Fibroblast of lung (primary cell): ENCODE results near the gene JAKMIP1. TPM values are rescaled to one million over a fixed set of nuclear protein-coding genes. Genes with fewer than 3 reads are reported as not detected.

Experiments used
- DNase-seq, 2 donors: peaks; one replicate each; pipeline versions ENCODE4 v3.0.0 to v3.0.0-alpha.2; 2010; ENCODE audit warnings: low read depth in 2 of 2
- H2AFZ ChIP-seq: 2 replicates; pipeline ENCODE4 v1.5.1; 2012; ENCODE audit warnings: low read length, control low read depth, inconsistent platforms
- H3K27ac ChIP-seq: 2 replicates; pipeline ENCODE4 v1.5.1; 2011; ENCODE audit warnings: low read length, control low read depth; ENCODE audit not compliant: insufficient read depth
- H3K27me3 ChIP-seq: 2 replicates; pipeline ENCODE4 v1.5.1; 2011; ENCODE audit warnings: mild to moderate bottlenecking, low read length; ENCODE audit not compliant: control insufficient read depth, insufficient read depth
- H3K36me3 ChIP-seq: 2 replicates; pipeline ENCODE4 v1.5.1; 2011; ENCODE audit warnings: low read length; ENCODE audit not compliant: control insufficient read depth, insufficient read depth
- H3K4me1 ChIP-seq: 2 replicates; pipeline ENCODE4 v1.5.1; 2011; ENCODE audit warnings: low read length; ENCODE audit not compliant: control insufficient read depth, insufficient read depth; ENCODE audit errors: extremely low read depth
- H3K4me2 ChIP-seq: 2 replicates; pipeline ENCODE4 v1.5.1; 2011; ENCODE audit warnings: low read length, control low read depth; ENCODE audit not compliant: insufficient read depth; ENCODE audit errors: extremely low read depth
- H3K4me3 ChIP-seq, 4 experiments: fragments of 200-600 bp in 1 of 4; sonication (generic) in 1 of 4; replicated peaks in 1 of 4; 2 replicates each; pipeline ENCODE4 v1.5.1; 2011 to 2016; ENCODE audit warnings: low read length in 4 of 4, low read depth in 3 of 4, mild to moderate bottlenecking in 3 of 4, control low read depth in 2 of 4, inconsistent platforms in 1 of 4, mixed read lengths in 1 of 4; ENCODE audit not compliant: insufficient read depth in 1 of 4; ENCODE audit errors: control extremely low read depth in 1 of 4
- H3K79me2 ChIP-seq: 2 replicates; pipeline ENCODE4 v1.5.1; 2012; ENCODE audit warnings: mild to moderate bottlenecking, low read length, inconsistent platforms; ENCODE audit not compliant: control insufficient read depth, insufficient read depth
- H3K9ac ChIP-seq: 2 replicates; pipeline ENCODE4 v1.5.1; 2011; ENCODE audit warnings: mild to moderate bottlenecking, low read length, control low read depth; ENCODE audit not compliant: insufficient read depth
- H3K9me3 ChIP-seq: 2 replicates; pipeline ENCODE4 v1.5.1; 2012; ENCODE audit warnings: low read depth, low read length; ENCODE audit not compliant: control insufficient read depth, insufficient read depth
- H4K20me1 ChIP-seq: 2 replicates; pipeline ENCODE4 v1.5.1; 2011; ENCODE audit warnings: low read length; ENCODE audit not compliant: control insufficient read depth, insufficient read depth; ENCODE audit errors: extremely low read depth
- CTCF ChIP-seq, 2 donors: IDR thresholded peaks in 1 of 2; conservative IDR thresholded peaks in 1 of 2; 1 replicate in 1 of 2; 2 replicates in 1 of 2; pipeline ENCODE4 v1.5.1; 2011 to 2012; ENCODE audit warnings: low read length in 2 of 2, control low read depth in 1 of 2, inconsistent platforms in 1 of 2, low read depth in 1 of 2, mild to moderate bottlenecking in 1 of 2
- EZH2 ChIP-seq: IDR thresholded peaks from 2 replicates; pipeline ENCODE4 v1.5.1; 2012; ENCODE audit warnings: low read length, control low read depth, mild to moderate bottlenecking; ENCODE audit errors: missing control alignments
- polyA plus RNA-seq, 2 donors: library from polyadenylated mRNA; depleted of rRNA in 1 of 2; stranded (reverse) in 1 of 2; unstranded in 1 of 2; fragments of >200 nt; gene quantifications; 2 replicates each; pipeline ENCODE4 v1.2.1, GENCODE V29; 2011 to 2012; ENCODE audit warnings: missing spikeins in 1 of 2
- total RNA-seq: library from RNA; depleted of rRNA; stranded (reverse); fragments of >200 nt; gene quantifications from 2 replicates; pipeline ENCODE4 v1.2.1, GENCODE V29; 2014

The JAKMIP1 gene
- total and polyA plus RNA-seq, 2 donors (not counting 1 experiment from before 2014, with no cell fraction given): not detected

DNA sequence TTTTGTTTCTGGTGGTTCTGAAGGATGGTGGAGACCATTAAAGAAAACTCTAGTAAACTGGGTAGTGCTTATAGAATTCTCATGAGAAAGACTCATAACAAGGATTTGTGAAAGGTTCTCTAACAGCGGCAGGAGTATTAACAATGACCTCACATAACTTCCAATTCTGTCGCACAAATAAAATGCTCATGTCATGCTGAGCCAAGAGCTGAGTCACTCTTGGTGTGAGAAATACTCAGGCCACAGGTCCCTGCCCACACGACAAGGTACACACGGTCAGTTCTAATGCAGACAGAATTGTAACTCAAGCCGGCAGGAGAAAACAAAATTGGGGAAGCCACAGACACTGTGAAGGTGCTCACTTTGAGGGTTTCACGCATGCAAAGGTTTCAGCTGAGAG lies 147.7 kb downstream of the JAKMIP1 start:
- Histone ChIP-seq H3K4me1 (no peaks in the 10 kb centered on the region), H4K20me1 (no peaks in the 10 kb centered on the region), H3K79me2 (no peaks in the 10 kb centered on the region), H3K4me2 (no peak overlapping the region), H2AFZ (no peak overlapping the region), H3K4me3 (no peak overlapping the region), H3K27ac (no peak overlapping the region), H3K36me3 (no peaks in the 10 kb centered on the region), H3K9me3 (no peaks in the 10 kb centered on the region), H3K9ac (no peak overlapping the region), H3K27me3 (no peaks in the 10 kb centered on the region)
- DNase-seq: no peak
- TF ChIP-seq EZH2 (no peak), CTCF (conservative IDR thresholded peaks at IDR 0.05 in 1 of 2, IDR thresholded peaks at IDR 0.05 in 1 of 2; ENCODE audit: low read depth in 1 of 2, low read length in 2 of 2) (no peak)

- DNase-seq: no peak
Observed at GRCh38 chr4:6050551-6050950, 149.8 kb downstream of the JAKMIP1 start.

GRCh38 chr4:6049985-6050384 lies 150.4 kb downstream of the JAKMIP1 start:
- Histone ChIP-seq H3K27ac (no peak overlapping the region), H3K36me3 (no peaks in the 10 kb centered on the region), H2AFZ (no peak overlapping the region), H3K79me2 (no peaks in the 10 kb centered on the region), H3K9me3 (no peaks in the 10 kb centered on the region), H3K4me3 (no peak overlapping the region), H3K4me2 (no peak overlapping the region), H3K4me1 (no peaks in the 10 kb centered on the region), H3K9ac (no peak overlapping the region), H3K27me3 (no peaks in the 10 kb centered on the region), H4K20me1 (no peaks in the 10 kb centered on the region)
- no peak for DNase-seq
- TF ChIP-seq EZH2 (no peak), CTCF (conservative IDR thresholded peaks at IDR 0.05 in 1 of 2, IDR thresholded peaks at IDR 0.05 in 1 of 2; ENCODE audit: low read depth in 1 of 2, low read length in 2 of 2) (no peak)

More at GRCh38 chr4:6050551-6050950, 149.8 kb downstream of the JAKMIP1 start:
- no peaks in the 10 kb centered on the region for H4K20me1 ChIP-seq
- no peak overlapping the region for H3K4me2 ChIP-seq
- no peak overlapping the region for H3K27ac ChIP-seq
- no peak overlapping the region for H2AFZ ChIP-seq
- H3K27me3 ChIP-seq: no peaks in the 10 kb centered on the region
- TF ChIP-seq CTCF (conservative IDR thresholded peaks at IDR 0.05 in 1 of 2, IDR thresholded peaks at IDR 0.05 in 1 of 2; ENCODE audit: low read depth in 1 of 2, low read length in 2 of 2): no peak
- TF ChIP-seq EZH2: no peak
- H3K36me3 ChIP-seq: no peaks in the 10 kb centered on the region
- no peaks in the 10 kb centered on the region for H3K9me3 ChIP-seq
- H3K79me2 ChIP-seq: no peaks in the 10 kb centered on the region
- H3K9ac ChIP-seq: no peak overlapping the region
- H3K4me1 ChIP-seq: no peaks in the 10 kb centered on the region
- no peak overlapping the region for H3K4me3 ChIP-seq
